Measurements from ENCODE around the gene HS3ST2. TPM values are rescaled to one million over a fixed set of nuclear protein-coding genes. Genes with fewer than 3 reads are reported as not detected.

The HS3ST2 gene
- total RNA-seq, 4 donors from 2014 or later: 0.23 to 2.7 (median 1.7) TPM; not detected in 1

- H3K4me3 ChIP-seq (ENCODE audit: low read depth, poor library complexity, severe bottlenecking): no peak overlapping the region
- no peak for DNase-seq (ENCODE audit: low spot score in 2 of 2)
- TF ChIP-seq, protein P1, sequence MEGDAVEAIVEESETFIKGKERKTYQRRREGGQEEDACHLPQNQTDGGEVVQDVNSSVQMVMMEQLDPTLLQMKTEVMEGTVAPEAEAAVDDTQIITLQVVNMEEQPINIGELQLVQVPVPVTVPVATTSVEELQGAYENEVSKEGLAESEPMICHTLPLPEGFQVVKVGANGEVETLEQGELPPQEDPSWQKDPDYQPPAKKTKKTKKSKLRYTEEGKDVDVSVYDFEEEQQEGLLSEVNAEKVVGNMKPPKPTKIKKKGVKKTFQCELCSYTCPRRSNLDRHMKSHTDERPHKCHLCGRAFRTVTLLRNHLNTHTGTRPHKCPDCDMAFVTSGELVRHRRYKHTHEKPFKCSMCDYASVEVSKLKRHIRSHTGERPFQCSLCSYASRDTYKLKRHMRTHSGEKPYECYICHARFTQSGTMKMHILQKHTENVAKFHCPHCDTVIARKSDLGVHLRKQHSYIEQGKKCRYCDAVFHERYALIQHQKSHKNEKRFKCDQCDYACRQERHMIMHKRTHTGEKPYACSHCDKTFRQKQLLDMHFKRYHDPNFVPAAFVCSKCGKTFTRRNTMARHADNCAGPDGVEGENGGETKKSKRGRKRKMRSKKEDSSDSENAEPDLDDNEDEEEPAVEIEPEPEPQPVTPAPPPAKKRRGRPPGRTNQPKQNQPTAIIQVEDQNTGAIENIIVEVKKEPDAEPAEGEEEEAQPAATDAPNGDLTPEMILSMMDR (IDR thresholded peaks at IDR 0.05): no peak
- no peak for TF ChIP-seq POLR2A (IDR thresholded peaks at IDR 0.05)
- intact Hi-C loops (cut with DNase I; ENCODE audit: low total_unique reads): no loop called here
- WGBS, 2 donors: 55 to 59% methylated on average over 5 of the region's 5 CpGs
Measured at GRCh38 chr16:22868593-22869224, 54.7 kb downstream of the HS3ST2 start.

- no peak overlapping the region for H3K4me3 ChIP-seq (ENCODE audit: low read depth, poor library complexity, severe bottlenecking)
- WGBS, 2 donors: 82 to 86% methylated on average over 4 of the region's 4 CpGs
- intact Hi-C loops (cut with DNase I; ENCODE audit: low total_unique reads): no loop called here
- no peak for TF ChIP-seq POLR2A (IDR thresholded peaks at IDR 0.05)
- TF ChIP-seq, protein P1 (IDR thresholded peaks at IDR 0.05): no peak
- DNase-seq (ENCODE audit: low spot score in 2 of 2): no peak
Measured at GRCh38 chr16:22871861-22872260, 57.9 kb downstream of the HS3ST2 start.

GRCh38 chr16:22874394-22874793 lies 60.4 kb downstream of the HS3ST2 start:
- 84 to 95% methylated on average over 4 of the region's 4 CpGs for WGBS, 2 donors
- peak in 1 of 2 donors; percentile 75 for DNase-seq (ENCODE audit: low spot score in 2 of 2)
- intact Hi-C loops (cut with DNase I; ENCODE audit: low total_unique reads): no loop called here
- H3K4me3 ChIP-seq (ENCODE audit: low read depth, poor library complexity, severe bottlenecking): no peak overlapping the region
- no peak for TF ChIP-seq POLR2A (IDR thresholded peaks at IDR 0.05)
- TF ChIP-seq, protein P1 (IDR thresholded peaks at IDR 0.05): no peak

- WGBS, 2 donors: 76 to 78% methylated on average over 6 of the region's 6 CpGs
- DNase-seq (ENCODE audit: low spot score in 2 of 2): no peak
- TF ChIP-seq POLR2A (IDR thresholded peaks at IDR 0.05): no peak
- TF ChIP-seq, protein P1 (IDR thresholded peaks at IDR 0.05): no peak
- intact Hi-C loops (cut with DNase I; ENCODE audit: low total_unique reads): no loop called here
- H3K4me3 ChIP-seq (ENCODE audit: low read depth, poor library complexity, severe bottlenecking): no peak overlapping the region
Measured at GRCh38 chr16:22878955-22879354, 65.0 kb downstream of the HS3ST2 start.

- TF ChIP-seq POLR2A (IDR thresholded peaks at IDR 0.05): no peak
- TF ChIP-seq, protein P1 (IDR thresholded peaks at IDR 0.05): no peak
- WGBS, 2 donors: 25 to 37% methylated on average over 6 of the region's 6 CpGs
- intact Hi-C loops (cut with DNase I; ENCODE audit: low total_unique reads): no loop called here
- no peak overlapping the region for H3K4me3 ChIP-seq (ENCODE audit: low read depth, poor library complexity, severe bottlenecking)
- DNase-seq (ENCODE audit: low spot score in 2 of 2): no peak
Measured at GRCh38 chr16:22879466-22879865, 65.5 kb downstream of the HS3ST2 start.

- no peak for DNase-seq (ENCODE audit: low spot score in 2 of 2)
- intact Hi-C loops (cut with DNase I; ENCODE audit: low total_unique reads): no loop called here
- no peak overlapping the region for H3K4me3 ChIP-seq (ENCODE audit: low read depth, poor library complexity, severe bottlenecking)
- TF ChIP-seq, protein P1 (IDR thresholded peaks at IDR 0.05): no peak
- TF ChIP-seq POLR2A (IDR thresholded peaks at IDR 0.05): no peak
Measured at GRCh38 chr16:22882981-22883380, 69.0 kb downstream of the HS3ST2 start.
